G401.6 (cell line): ENCODE results near the gene TMEM218.

Experiments used
- FAIRE-seq: peaks from 2 replicates; lab custom pipeline; 2012; peaks lifted over from hg19 to GRCh38; lab: Jason Lieb, UNC

The TMEM218 gene

DNA sequence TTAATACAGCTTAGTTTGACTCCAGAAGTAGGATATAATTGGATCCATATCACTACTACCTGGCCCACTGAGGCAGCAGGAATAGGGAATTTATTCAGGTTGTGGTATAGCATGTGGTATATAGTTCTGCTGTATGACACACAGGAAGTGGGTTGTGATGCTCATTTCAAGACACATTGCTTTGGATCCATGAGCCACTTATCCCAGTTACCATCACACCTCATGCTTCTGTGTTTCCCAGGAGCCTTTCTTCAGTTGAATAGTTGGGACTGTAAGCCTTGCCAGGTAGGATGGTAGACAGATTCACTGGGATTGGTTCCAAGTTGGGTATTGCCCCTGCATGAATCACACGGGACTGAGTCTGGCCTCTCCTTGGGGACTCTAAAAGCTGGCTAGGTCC, 58.3 kb downstream of the TMEM218 start:
- FAIRE-seq, result no peak

DNA sequence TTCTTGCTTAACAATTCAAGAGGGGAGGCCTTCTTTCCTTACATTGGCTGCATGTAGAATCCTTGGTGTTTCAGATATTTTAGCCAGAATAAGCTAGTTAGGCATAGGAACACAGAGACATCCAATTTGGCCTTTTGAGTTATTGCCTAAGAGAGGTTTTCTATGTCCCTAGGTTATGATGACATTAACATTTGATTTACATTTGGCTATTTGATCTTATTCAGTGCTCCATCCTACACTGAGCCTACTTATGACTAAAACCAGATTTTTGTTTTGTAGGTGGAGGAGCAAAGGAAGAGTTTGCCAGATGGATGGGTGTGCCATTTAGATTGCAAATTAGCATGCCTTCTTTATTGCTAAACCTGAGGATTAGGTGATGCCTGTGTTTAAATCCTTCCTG, 59.4 kb downstream of the TMEM218 start:
- no peak for FAIRE-seq

GRCh38 chr11:125049164-125049792, 62.1 kb downstream of the TMEM218 start:
- no peak for FAIRE-seq
